ENCODE measurements around the gene AGAP1.

DNA sequence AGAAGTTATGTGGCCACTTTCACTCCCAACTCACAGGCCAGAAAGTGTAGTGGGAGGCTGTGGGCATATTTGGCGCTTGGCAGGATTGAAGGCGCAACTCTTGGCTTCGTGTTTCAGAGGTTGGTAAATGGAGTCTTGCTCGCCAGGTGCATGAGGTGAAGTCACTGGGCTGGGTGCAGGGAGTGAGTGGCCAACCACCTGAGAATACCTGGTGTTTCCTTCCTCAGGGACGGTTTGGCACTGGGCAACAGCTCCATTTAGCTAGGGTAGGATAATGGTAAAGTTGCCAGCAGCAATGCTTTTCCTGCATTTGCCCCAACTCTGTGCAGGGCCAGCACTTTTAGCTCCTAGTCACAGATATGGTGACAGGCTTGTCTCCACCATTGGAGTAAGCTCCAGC, 115.9 kb downstream of the AGAP1 start:
- TF ChIP-seq, protein P1, sequence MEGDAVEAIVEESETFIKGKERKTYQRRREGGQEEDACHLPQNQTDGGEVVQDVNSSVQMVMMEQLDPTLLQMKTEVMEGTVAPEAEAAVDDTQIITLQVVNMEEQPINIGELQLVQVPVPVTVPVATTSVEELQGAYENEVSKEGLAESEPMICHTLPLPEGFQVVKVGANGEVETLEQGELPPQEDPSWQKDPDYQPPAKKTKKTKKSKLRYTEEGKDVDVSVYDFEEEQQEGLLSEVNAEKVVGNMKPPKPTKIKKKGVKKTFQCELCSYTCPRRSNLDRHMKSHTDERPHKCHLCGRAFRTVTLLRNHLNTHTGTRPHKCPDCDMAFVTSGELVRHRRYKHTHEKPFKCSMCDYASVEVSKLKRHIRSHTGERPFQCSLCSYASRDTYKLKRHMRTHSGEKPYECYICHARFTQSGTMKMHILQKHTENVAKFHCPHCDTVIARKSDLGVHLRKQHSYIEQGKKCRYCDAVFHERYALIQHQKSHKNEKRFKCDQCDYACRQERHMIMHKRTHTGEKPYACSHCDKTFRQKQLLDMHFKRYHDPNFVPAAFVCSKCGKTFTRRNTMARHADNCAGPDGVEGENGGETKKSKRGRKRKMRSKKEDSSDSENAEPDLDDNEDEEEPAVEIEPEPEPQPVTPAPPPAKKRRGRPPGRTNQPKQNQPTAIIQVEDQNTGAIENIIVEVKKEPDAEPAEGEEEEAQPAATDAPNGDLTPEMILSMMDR (IDR thresholded peaks at IDR 0.05): no peak
- TF ChIP-seq POLR2AphosphoS5 (IDR thresholded peaks at IDR 0.05): no peak
- TF ChIP-seq EP300 (IDR thresholded peaks at IDR 0.05): no peak

All from sigmoid colon (tissue), 4 donors.